Neural cell (in vitro differentiated cells): ENCODE measurements around the gene ANKRD35. TPM values are rescaled to one million over a fixed set of nuclear protein-coding genes. Genes with fewer than 3 reads are reported as not detected.

Experiments
- H2AFZ ChIP-seq: fragments of 200-600, 300-800 bp; sonication (generic), shearing (Covaris generic); 2 replicates; pipeline ENCODE4 v1.6.0; 2014; ENCODE audit warnings: low read depth, mild to moderate bottlenecking, antibody characterized with exemption, low read length, moderate library complexity
- H3F3A ChIP-seq: fragments of 200-600 bp; shearing (Covaris generic); 2 replicates; pipeline ENCODE4 v1.6.1; 2016; ENCODE audit warnings: mild to moderate bottlenecking, moderate library complexity, mixed read lengths, antibody characterized with exemption, low read length; ENCODE audit not compliant: insufficient read depth, poor library complexity, severe bottlenecking
- H3K27ac ChIP-seq: fragments of 200-600, 300-800 bp; sonication (generic), shearing (Covaris generic); 2 replicates; pipeline ENCODE4 v1.5.1; 2014; ENCODE audit warnings: mild to moderate bottlenecking, low read length, moderate library complexity
- H3K27me3 ChIP-seq: fragments of 300-800, 200-600 bp; sonication (generic), shearing (Covaris generic); 2 replicates; pipeline ENCODE4 v1.6.0; 2014; ENCODE audit warnings: mild to moderate bottlenecking, low read depth, low read length, moderate library complexity; ENCODE audit not compliant: insufficient read depth
- H3K36me3 ChIP-seq: fragments of 300-800, 200-600 bp; sonication (generic), shearing (Covaris generic); 2 replicates; pipeline ENCODE4 v1.5.1; 2014; ENCODE audit warnings: mild to moderate bottlenecking, antibody characterized with exemption, low read length, moderate library complexity; ENCODE audit not compliant: insufficient read depth
- H3K4me2 ChIP-seq: fragments of 300-800, 200-600 bp; sonication (generic), shearing (Covaris generic); 2 replicates; pipeline ENCODE4 v1.6.0; 2014; ENCODE audit warnings: mild to moderate bottlenecking, low read length
- H3K4me3 ChIP-seq: fragments of 300-800, 200-600 bp; sonication (generic), shearing (Covaris generic); 2 replicates; pipeline ENCODE4 v1.5.1; 2014; ENCODE audit warnings: mild to moderate bottlenecking, low read length, moderate library complexity
- H3K79me2 ChIP-seq: fragments of 200-600 bp; shearing (Covaris generic); replicated peaks from 2 replicates; pipeline ENCODE4 v1.6.0; 2014; ENCODE audit warnings: mild to moderate bottlenecking, low read length, moderate library complexity; ENCODE audit not compliant: insufficient read depth
- H3K9ac ChIP-seq: fragments of 300-800, 200-600 bp; sonication (generic), shearing (Covaris generic); 2 replicates; pipeline ENCODE4 v1.6.1; 2016; ENCODE audit warnings: mild to moderate bottlenecking, low read length, mixed read lengths
- H3K9me2 ChIP-seq: fragments of 200-600 bp; shearing (Covaris generic); 2 replicates; pipeline ENCODE4 v1.6.1; 2016; ENCODE audit warnings: mild to moderate bottlenecking, low read length, mixed read lengths; ENCODE audit not compliant: insufficient read depth
- H3K9me3 ChIP-seq: fragments of 200-600, 300-800 bp; sonication (generic), shearing (Covaris generic); 2 replicates; pipeline ENCODE4 v1.6.1; 2016; ENCODE audit warnings: mild to moderate bottlenecking, mixed run types, low read length, moderate library complexity, mixed read lengths
- H4K20me1 ChIP-seq: fragments of 200-600 bp; shearing (Covaris generic); 2 replicates; pipeline ENCODE4 v1.6.1; 2016; ENCODE audit warnings: mild to moderate bottlenecking, mixed run types; ENCODE audit not compliant: insufficient read depth
- EP300 ChIP-seq: fragments of 450-650 bp; conservative IDR thresholded peaks from 2 replicates; pipeline ENCODE4 v1.6.1; 2014; ENCODE audit warnings: antibody characterized with exemption, mild to moderate bottlenecking, moderate library complexity; ENCODE audit not compliant: poor library complexity, severe bottlenecking
- EZH2 ChIP-seq: fragments of 200-600, 300-800 bp; shearing (Covaris generic), sonication (generic); IDR thresholded peaks from 2 replicates; pipeline ENCODE4 v1.6.1; 2014; ENCODE audit warnings: antibody characterized with exemption, low read length, borderline replicate concordance, mild to moderate bottlenecking; ENCODE audit not compliant: insufficient read depth, poor library complexity, severe bottlenecking
- MXI1 ChIP-seq: fragments of 450-650 bp; conservative IDR thresholded peaks from 2 replicates; pipeline ENCODE4 v1.6.1; 2014; ENCODE audit warnings: antibody characterized with exemption, mild to moderate bottlenecking; ENCODE audit not compliant: poor library complexity, severe bottlenecking
- POLR2AphosphoS5 ChIP-seq: IDR thresholded peaks from 2 replicates; pipeline ENCODE4 v1.6.1; 2012
- RAD21 ChIP-seq: fragments of 450-650 bp; conservative IDR thresholded peaks from 2 replicates; pipeline ENCODE4 v1.6.1; 2014; ENCODE audit warnings: antibody characterized with exemption, mild to moderate bottlenecking, moderate library complexity
- SMC3 ChIP-seq: fragments of 450-650 bp; conservative IDR thresholded peaks from 2 replicates; pipeline ENCODE4 v1.6.1; 2014; ENCODE audit warnings: antibody characterized with exemption, mild to moderate bottlenecking, moderate library complexity; ENCODE audit not compliant: poor library complexity
- TAF1 ChIP-seq: IDR thresholded peaks from 2 replicates; pipeline ENCODE4 v1.6.1; 2012; ENCODE audit warnings: low read depth
- polyA plus RNA-seq: library from polyadenylated mRNA; depleted of rRNA; stranded (reverse); fragments of >200 nt; gene quantifications from 2 replicates; pipeline ENCODE4 v1.2.3, GENCODE V29; 2014
- TF ChIP-seq, protein P1 (sequence below): IDR thresholded peaks from 2 replicates; pipeline ENCODE4 v1.6.1; 2012; ENCODE audit warnings: borderline replicate concordance
- TF ChIP-seq, protein P2 (sequence below): fragments of 450-650 bp; IDR thresholded peaks from 2 replicates; pipeline ENCODE4 v1.5.1; 2014; ENCODE audit warnings: antibody characterized with exemption, mild to moderate bottlenecking, moderate library complexity; ENCODE audit not compliant: poor library complexity, severe bottlenecking

ANKRD35 gene
- polyA plus RNA-seq, 1 donor from 2014 or later = not detected

DNA sequence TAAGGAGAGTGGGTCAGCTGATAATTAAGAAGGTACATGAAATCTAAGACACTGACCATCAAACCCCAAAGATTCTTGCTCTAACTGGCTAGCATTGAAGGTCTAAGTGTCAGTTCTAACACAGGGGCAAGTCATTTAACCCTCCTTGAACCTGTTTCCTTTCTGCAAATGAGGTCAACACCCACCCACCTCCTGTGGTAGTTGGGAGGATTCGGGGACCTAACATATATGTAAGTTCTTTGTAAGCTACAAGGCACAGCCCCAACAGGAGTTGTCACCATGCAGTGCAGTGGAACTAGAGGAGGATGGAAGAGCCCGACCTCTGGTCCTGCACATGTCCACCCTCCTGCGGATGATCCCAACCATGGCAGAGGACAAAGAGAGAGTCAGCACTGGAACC is 37.8 kb downstream of the ANKRD35 start:
- H3K4me3 ChIP-seq = no peak overlapping the region
- no peaks in the 10 kb centered on the region for H4K20me1 ChIP-seq

DNA sequence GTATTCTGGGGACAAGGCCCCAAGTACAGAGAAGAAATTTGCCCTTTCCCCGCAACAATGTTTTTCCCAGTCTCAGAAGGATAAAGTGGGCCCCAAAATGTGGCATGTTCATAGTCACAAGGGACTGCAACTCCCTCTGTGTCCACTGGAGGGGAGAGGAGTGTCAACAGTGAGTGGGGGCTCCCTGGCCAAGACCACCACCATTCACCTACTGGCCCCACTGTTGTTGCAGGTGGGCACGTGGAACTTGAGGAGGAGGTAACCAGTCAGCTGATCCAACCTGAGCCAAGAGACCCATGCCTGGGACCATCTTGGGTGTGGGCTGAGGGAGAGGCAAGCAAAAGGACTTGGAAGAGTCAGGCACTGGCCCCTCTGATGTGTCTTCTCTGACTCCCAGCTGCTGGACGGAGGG is 39.5 kb downstream of the ANKRD35 start:
- Histone ChIP-seq H3K79me2 (no peaks in the 10 kb centered on the region), H3K9ac (no peak overlapping the region), H3K4me2 (no peak overlapping the region), H3K4me3 (peak overlapping the region; percentile 67), H3K36me3 (peaks cover 4% of the 10 kb centered on the region), H4K20me1 (no peaks in the 10 kb centered on the region), H3F3A (no peaks in the 10 kb centered on the region), H3K27me3 (no peaks in the 10 kb centered on the region), H3K27ac (no peak overlapping the region), H3K9me3 (no peaks in the 10 kb centered on the region), H3K9me2 (no peaks in the 10 kb centered on the region), H2AFZ (no peak overlapping the region)
- TF ChIP-seq EZH2 (no peak), RAD21 (no peak), EP300 (no peak), MXI1 (no peak)
- TF ChIP-seq, protein P1, sequence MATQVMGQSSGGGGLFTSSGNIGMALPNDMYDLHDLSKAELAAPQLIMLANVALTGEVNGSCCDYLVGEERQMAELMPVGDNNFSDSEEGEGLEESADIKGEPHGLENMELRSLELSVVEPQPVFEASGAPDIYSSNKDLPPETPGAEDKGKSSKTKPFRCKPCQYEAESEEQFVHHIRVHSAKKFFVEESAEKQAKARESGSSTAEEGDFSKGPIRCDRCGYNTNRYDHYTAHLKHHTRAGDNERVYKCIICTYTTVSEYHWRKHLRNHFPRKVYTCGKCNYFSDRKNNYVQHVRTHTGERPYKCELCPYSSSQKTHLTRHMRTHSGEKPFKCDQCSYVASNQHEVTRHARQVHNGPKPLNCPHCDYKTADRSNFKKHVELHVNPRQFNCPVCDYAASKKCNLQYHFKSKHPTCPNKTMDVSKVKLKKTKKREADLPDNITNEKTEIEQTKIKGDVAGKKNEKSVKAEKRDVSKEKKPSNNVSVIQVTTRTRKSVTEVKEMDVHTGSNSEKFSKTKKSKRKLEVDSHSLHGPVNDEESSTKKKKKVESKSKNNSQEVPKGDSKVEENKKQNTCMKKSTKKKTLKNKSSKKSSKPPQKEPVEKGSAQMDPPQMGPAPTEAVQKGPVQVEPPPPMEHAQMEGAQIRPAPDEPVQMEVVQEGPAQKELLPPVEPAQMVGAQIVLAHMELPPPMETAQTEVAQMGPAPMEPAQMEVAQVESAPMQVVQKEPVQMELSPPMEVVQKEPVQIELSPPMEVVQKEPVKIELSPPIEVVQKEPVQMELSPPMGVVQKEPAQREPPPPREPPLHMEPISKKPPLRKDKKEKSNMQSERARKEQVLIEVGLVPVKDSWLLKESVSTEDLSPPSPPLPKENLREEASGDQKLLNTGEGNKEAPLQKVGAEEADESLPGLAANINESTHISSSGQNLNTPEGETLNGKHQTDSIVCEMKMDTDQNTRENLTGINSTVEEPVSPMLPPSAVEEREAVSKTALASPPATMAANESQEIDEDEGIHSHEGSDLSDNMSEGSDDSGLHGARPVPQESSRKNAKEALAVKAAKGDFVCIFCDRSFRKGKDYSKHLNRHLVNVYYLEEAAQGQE = no peak
- TF ChIP-seq, protein P2, sequence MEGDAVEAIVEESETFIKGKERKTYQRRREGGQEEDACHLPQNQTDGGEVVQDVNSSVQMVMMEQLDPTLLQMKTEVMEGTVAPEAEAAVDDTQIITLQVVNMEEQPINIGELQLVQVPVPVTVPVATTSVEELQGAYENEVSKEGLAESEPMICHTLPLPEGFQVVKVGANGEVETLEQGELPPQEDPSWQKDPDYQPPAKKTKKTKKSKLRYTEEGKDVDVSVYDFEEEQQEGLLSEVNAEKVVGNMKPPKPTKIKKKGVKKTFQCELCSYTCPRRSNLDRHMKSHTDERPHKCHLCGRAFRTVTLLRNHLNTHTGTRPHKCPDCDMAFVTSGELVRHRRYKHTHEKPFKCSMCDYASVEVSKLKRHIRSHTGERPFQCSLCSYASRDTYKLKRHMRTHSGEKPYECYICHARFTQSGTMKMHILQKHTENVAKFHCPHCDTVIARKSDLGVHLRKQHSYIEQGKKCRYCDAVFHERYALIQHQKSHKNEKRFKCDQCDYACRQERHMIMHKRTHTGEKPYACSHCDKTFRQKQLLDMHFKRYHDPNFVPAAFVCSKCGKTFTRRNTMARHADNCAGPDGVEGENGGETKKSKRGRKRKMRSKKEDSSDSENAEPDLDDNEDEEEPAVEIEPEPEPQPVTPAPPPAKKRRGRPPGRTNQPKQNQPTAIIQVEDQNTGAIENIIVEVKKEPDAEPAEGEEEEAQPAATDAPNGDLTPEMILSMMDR = peak; percentile 34

More for the DNA sequence above, 37.8 kb downstream of the ANKRD35 start:
- H3K9ac ChIP-seq = no peak overlapping the region
- no peaks in the 10 kb centered on the region for H3K9me2 ChIP-seq
- no peak overlapping the region for H3K4me2 ChIP-seq
- H3K9me3 ChIP-seq = no peaks in the 10 kb centered on the region
- H3K27me3 ChIP-seq = no peaks in the 10 kb centered on the region
- no peak overlapping the region for H2AFZ ChIP-seq
- no peaks in the 10 kb centered on the region for H3K79me2 ChIP-seq
- peaks cover 4% of the 10 kb centered on the region for H3K36me3 ChIP-seq
- no peak overlapping the region for H3K27ac ChIP-seq
- no peak for TF ChIP-seq SMC3
- no peak for TF ChIP-seq POLR2AphosphoS5
- no peak for TF ChIP-seq MXI1
- no peak for TF ChIP-seq RAD21
- TF ChIP-seq EZH2 = no peak
- TF ChIP-seq EP300 = no peak
- TF ChIP-seq, protein P2 = no peak
- TF ChIP-seq, protein P1 = no peak
- TF ChIP-seq TAF1 = no peak
- H3F3A ChIP-seq = no peaks in the 10 kb centered on the region
